Breast epithelium (tissue), 4 donors: Measurements from ENCODE around the gene ZSCAN25. TPM values are rescaled to one million over a fixed set of nuclear protein-coding genes. Genes with fewer than 3 reads are reported as not detected.

Experiments
- DNase-seq, 2 donors: peaks; one replicate each; pipeline ENCODE4 v3.0.0-alpha.2; 2019; ENCODE audit warnings: low spot score in 2 of 2
- H3K27ac ChIP-seq, 2 donors: fragments of 200-600 bp; sonication (generic) in 1 of 2; one replicate each; pipeline ENCODE4 v1.5.1; 2016 to 2019; ENCODE audit warnings: mild to moderate bottlenecking in 1 of 2
- H3K27me3 ChIP-seq, 2 donors: fragments of 200-600 bp; sonication (generic) in 1 of 2; one replicate each; pipeline versions ENCODE4 v1.5.1 to v1.6.0; 2017 to 2019; ENCODE audit warnings: control low read depth in 1 of 2, mild to moderate bottlenecking in 1 of 2
- H3K36me3 ChIP-seq: fragments of 200-600 bp; one replicate; pipeline ENCODE4 v1.5.1; 2019
- H3K4me1 ChIP-seq, 2 donors: fragments of 200-600 bp; sonication (generic); one replicate each; pipeline ENCODE4 v1.5.1; 2016 to 2019; ENCODE audit warnings: control low read depth in 1 of 2
- H3K4me3 ChIP-seq, 3 donors: fragments of 200-600 bp; sonication (generic); 1 replicate in 2 of 3; 2 replicates in 1 of 3; pipeline ENCODE4 v1.5.1; 2016 to 2019; ENCODE audit warnings: mild to moderate bottlenecking in 3 of 3, moderate library complexity in 2 of 3
- H3K9me3 ChIP-seq, 2 donors: fragments of 200-600 bp; sonication (generic) in 1 of 2; one replicate each; pipeline ENCODE4 v1.5.1; 2016 to 2019; ENCODE audit warnings: control low read depth in 1 of 2
- POLR2A ChIP-seq: fragments of 450-650 bp; IDR thresholded peaks from one replicate; pipeline ENCODE4 v1.6.1; 2016; ENCODE audit warnings: antibody characterized with exemption, mild to moderate bottlenecking, moderate library complexity
- POLR2AphosphoS5 ChIP-seq, 3 donors: sonication (generic); formaldehyde crosslinking; IDR thresholded peaks; one replicate each; pipeline ENCODE4 v1.6.1; 2017; ENCODE audit warnings: antibody characterized with exemption in 3 of 3
- intact Hi-C: fragments of 100-400 bp; cut with DNase I; formaldehyde crosslinking; loops from one replicate; pipeline ENCODE4 v1.15.1; 2023; ENCODE audit warnings: low total_unique reads
- total RNA-seq, 3 donors: library from RNA; depleted of rRNA; stranded (reverse); fragments of >200 nt; gene quantifications; one replicate each; pipeline ENCODE4 v1.1.0, GENCODE V29; 2016
- TF ChIP-seq, protein P1 (sequence below), 3 donors: fragments of 450-650 bp; IDR thresholded peaks; one replicate each; pipeline ENCODE4 v1.5.1; 2016 to 2017; ENCODE audit warnings: antibody characterized with exemption in 3 of 3, mild to moderate bottlenecking in 3 of 3, moderate library complexity in 3 of 3

The ZSCAN25 gene
- total RNA-seq, 3 donors from 2014 or later = 15.2 to 23.6 (median 18.4) TPM

DNA sequence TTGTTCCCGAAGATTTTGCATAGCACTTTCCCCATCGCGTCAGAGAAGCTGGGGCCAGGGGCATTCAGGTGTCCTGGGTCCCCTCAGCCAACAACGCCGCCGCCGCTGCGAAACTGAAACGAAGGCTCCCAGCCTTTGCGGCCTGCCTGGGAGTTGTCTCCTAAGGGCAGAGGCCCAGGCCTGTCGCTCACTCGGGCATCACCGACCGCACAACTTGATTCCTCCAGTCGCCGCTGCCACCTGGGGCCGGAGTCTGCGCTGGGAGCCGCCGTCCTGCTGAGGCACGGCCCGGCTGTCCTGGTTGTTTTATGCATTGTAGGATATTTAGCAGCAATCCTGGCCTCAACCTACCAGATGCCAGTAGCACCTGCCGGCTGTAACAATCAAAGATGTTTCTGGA lies 22.0 kb downstream of the ZSCAN25 start:
- no peaks in the 10 kb centered on the region for H3K27me3 ChIP-seq
- H3K4me1 ChIP-seq = no peaks in the 10 kb centered on the region
- intact Hi-C loops = no loop called here
- TF ChIP-seq POLR2AphosphoS5 (IDR thresholded peaks at IDR 0.05) = no peak
- TF ChIP-seq, protein P1, sequence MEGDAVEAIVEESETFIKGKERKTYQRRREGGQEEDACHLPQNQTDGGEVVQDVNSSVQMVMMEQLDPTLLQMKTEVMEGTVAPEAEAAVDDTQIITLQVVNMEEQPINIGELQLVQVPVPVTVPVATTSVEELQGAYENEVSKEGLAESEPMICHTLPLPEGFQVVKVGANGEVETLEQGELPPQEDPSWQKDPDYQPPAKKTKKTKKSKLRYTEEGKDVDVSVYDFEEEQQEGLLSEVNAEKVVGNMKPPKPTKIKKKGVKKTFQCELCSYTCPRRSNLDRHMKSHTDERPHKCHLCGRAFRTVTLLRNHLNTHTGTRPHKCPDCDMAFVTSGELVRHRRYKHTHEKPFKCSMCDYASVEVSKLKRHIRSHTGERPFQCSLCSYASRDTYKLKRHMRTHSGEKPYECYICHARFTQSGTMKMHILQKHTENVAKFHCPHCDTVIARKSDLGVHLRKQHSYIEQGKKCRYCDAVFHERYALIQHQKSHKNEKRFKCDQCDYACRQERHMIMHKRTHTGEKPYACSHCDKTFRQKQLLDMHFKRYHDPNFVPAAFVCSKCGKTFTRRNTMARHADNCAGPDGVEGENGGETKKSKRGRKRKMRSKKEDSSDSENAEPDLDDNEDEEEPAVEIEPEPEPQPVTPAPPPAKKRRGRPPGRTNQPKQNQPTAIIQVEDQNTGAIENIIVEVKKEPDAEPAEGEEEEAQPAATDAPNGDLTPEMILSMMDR (IDR thresholded peaks at IDR 0.05) = no peak
- no peak for TF ChIP-seq POLR2A
- H3K9me3 ChIP-seq = no peaks in the 10 kb centered on the region
- H3K27ac ChIP-seq = no peak overlapping the region
- H3K4me3 ChIP-seq = no peak overlapping the region
- H3K36me3 ChIP-seq = no peaks in the 10 kb centered on the region
- DNase-seq = no peak

DNA sequence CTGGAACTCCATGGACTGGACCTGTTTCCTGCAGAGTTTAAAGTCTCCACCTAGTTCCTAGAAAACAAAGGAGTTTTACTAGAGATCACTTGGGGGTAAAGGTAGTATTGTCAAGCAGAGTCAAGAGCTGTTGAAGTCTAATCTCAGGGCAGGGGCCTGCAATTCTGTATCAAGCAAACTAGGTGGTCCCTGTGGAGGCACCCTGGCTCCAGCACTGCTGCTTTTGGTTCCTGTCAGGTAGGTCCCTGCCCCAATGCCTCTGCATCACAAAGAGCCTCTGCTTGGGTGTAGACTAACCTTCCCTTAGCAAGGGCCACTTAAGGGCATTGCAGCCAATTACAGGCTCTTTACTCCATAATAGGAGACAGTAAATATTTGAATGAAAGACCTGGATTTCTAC lies 22.5 kb downstream of the ZSCAN25 start:
- no peaks in the 10 kb centered on the region for H3K27me3 ChIP-seq
- H3K36me3 ChIP-seq = no peaks in the 10 kb centered on the region
- intact Hi-C loops = no loop called here
- no peak overlapping the region for H3K4me3 ChIP-seq
- no peaks in the 10 kb centered on the region for H3K9me3 ChIP-seq
- no peaks in the 10 kb centered on the region for H3K4me1 ChIP-seq
- H3K27ac ChIP-seq = no peak overlapping the region
- TF ChIP-seq, protein P1 (IDR thresholded peaks at IDR 0.05) = no peak
- TF ChIP-seq POLR2AphosphoS5 (IDR thresholded peaks at IDR 0.05) (no peak), POLR2A (no peak)
- no peak for DNase-seq

DNA sequence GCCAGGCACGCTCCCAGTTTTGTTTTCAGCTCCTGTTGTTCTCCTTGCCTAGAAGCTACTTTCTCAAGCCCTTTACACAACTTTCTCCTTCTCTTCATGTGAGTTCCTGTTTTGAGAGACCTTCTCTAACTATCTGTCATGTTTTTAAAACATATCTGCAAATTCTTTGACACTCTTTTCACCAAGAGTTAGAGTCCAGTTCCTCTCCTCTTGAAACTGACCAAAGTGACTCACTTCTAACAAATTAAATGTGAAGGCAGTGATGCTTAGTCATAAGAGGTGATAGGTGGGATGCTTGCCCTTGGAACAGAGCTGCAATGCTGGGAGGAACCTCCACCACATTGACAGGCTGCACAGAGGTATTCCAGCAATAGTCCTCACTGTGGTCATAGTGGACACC lies 25.3 kb downstream of the ZSCAN25 start:
- no peak for DNase-seq
- Histone ChIP-seq H3K4me3 (no peak overlapping the region), H3K4me1 (no peaks in the 10 kb centered on the region), H3K27me3 (no peaks in the 10 kb centered on the region), H3K36me3 (no peaks in the 10 kb centered on the region), H3K27ac (no peak overlapping the region), H3K9me3 (no peaks in the 10 kb centered on the region)
- no peak for TF ChIP-seq POLR2AphosphoS5 (IDR thresholded peaks at IDR 0.05)
- no peak for TF ChIP-seq POLR2A
- TF ChIP-seq, protein P1 (IDR thresholded peaks at IDR 0.05) = no peak
- intact Hi-C loops = no loop called here

DNA sequence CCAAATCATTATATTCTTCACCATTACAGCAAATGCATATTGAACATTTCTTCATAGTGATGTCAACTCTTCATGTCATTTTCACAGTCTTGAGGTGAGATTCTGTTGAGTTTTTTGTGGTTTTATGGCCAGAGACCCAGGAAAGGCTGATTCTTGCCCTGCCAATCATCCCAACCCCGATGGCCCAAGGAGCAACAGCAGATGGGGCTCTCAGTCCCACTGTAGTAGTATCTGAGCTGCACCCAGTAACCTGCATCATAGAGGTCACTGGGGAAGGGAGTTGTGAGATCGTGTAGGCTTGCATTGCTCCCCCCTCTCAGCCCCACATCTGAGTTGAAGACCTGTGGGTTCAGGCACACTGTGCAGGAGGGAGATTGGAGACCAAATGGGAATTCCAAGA lies 26.7 kb downstream of the ZSCAN25 start:
- H3K27ac ChIP-seq = no peak overlapping the region
- intact Hi-C loops = no loop called here
- H3K4me3 ChIP-seq = no peak overlapping the region
- H3K36me3 ChIP-seq = no peaks in the 10 kb centered on the region
- no peak for TF ChIP-seq POLR2A
- TF ChIP-seq POLR2AphosphoS5 (IDR thresholded peaks at IDR 0.05) = no peak
- TF ChIP-seq, protein P1 (IDR thresholded peaks at IDR 0.05) = no peak
- no peaks in the 10 kb centered on the region for H3K9me3 ChIP-seq
- H3K4me1 ChIP-seq = no peaks in the 10 kb centered on the region
- no peak for DNase-seq
- no peaks in the 10 kb centered on the region for H3K27me3 ChIP-seq

DNA sequence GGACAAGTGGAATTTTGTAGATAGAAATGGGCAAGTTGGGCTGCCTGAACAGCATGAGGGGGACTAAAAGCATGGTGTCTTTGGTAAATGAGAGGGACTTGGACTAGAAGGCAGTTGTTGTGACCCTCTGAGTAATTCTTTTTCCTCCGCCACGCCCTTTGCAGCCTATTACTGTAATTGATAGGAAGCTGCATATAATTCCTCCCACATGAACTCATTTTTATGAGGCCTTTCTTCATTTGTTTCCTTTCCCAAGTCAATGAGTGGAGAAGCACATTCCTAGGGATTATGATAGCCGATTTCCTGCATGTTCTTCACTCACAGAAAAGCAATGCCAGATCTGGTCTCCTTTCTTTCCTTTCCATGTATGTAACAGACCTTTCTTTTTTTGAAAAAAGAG lies 27.7 kb downstream of the ZSCAN25 start:
- no peaks in the 10 kb centered on the region for H3K27me3 ChIP-seq
- no peak overlapping the region for H3K27ac ChIP-seq
- no peaks in the 10 kb centered on the region for H3K36me3 ChIP-seq
- H3K4me3 ChIP-seq = no peak overlapping the region
- TF ChIP-seq, protein P1 (IDR thresholded peaks at IDR 0.05) = no peak
- TF ChIP-seq POLR2AphosphoS5 (IDR thresholded peaks at IDR 0.05) = no peak
- TF ChIP-seq POLR2A = no peak
- no peaks in the 10 kb centered on the region for H3K4me1 ChIP-seq
- intact Hi-C loops = no loop called here
- no peak for DNase-seq
- H3K9me3 ChIP-seq = no peaks in the 10 kb centered on the region
